HCT116 (cell line): ENCODE measurements around the gene MSANTD3. TPM values are rescaled to one million over a fixed set of nuclear protein-coding genes. Genes with fewer than 3 reads are reported as not detected.

Source experiments
- ATAC-seq: fragments of 200-7000 bp; cut with Tn5 transposase; 2 replicates; pipeline ENCODE4 v1.9.1; 2020; ENCODE audit warnings: mild to moderate bottlenecking, moderate library complexity
- BruUV-seq: library from RNA; stranded (reverse); fragments of 400-500 nt; replicated peaks from 2 replicates; lab custom pipeline; 2021; lab: Mats Ljungman, UMichigan
- CTCF ChIA-PET: fragments of 300-600 bp; sonication (Branson Sonifier 250); formaldehyde crosslinking; loops from one replicate; lab custom pipeline; 2021; ENCODE audit warnings: antibody characterized with exemption; lab: Charles Lee
- POLR2A ChIA-PET: fragments of 300-600, 350-600 bp; sonication (Branson Sonifier 250); formaldehyde crosslinking; loops from one replicate; lab custom pipeline; 2021; ENCODE audit warnings: antibody characterized with exemption; lab: Charles Lee
- RAD21 ChIA-PET, 2 experiments: fragments of 300-600 bp; sonication (Branson Sonifier 250); formaldehyde crosslinking; loops; one replicate each; lab custom pipeline; 2023; ENCODE audit warnings: low total read pairs in 2 of 2; ENCODE audit not compliant: uncharacterized antibody in 2 of 2, unreplicated experiment in 2 of 2, low non-redundant PET in 1 of 2; lab: Charles Lee
- DNase-seq: peaks from one replicate; pipeline ENCODE4 v3.0.0-alpha.2; 2010; ENCODE audit warnings: low read depth, low spot score
- H2AFZ ChIP-seq: fragments of 200-600 bp; shearing (Covaris generic), sonication (generic); 2 replicates; pipeline ENCODE4 v1.6.1; 2017; ENCODE audit warnings: low read depth, mixed run types, mixed read lengths, antibody characterized with exemption, low read length; ENCODE audit not compliant: poor library complexity, severe bottlenecking
- H3K27ac ChIP-seq: 2 replicates; pipeline ENCODE4 v1.5.1; 2012; ENCODE audit warnings: low read depth, low read length
- H3K27me3 ChIP-seq: fragments of 200-600 bp; sonication (generic); 2 replicates; pipeline ENCODE4 v1.6.1; 2016; ENCODE audit warnings: mixed run types, low read length, mixed read lengths; ENCODE audit not compliant: insufficient read depth
- H3K36me3 ChIP-seq, 2 experiments: fragments of 200-500 bp in 1 of 2; fragments of 200-600 bp in 1 of 2; sonication (Bioruptor generic) in 1 of 2; sonication (generic) in 1 of 2; 2 replicates each; pipeline versions ENCODE4 v1.5.1 to v1.6.1; 2014 to 2016; ENCODE audit warnings: low read length in 2 of 2, inconsistent platforms in 1 of 2, mixed read lengths in 1 of 2, mixed run types in 1 of 2; ENCODE audit not compliant: insufficient read depth in 2 of 2, control insufficient read depth in 1 of 2
- H3K4me1 ChIP-seq, 2 experiments: fragments of 200-600 bp in 1 of 2; sonication (generic) in 1 of 2; 2 replicates each; pipeline versions ENCODE4 v1.5.1 to v1.6.1; 2012 to 2017; ENCODE audit warnings: low read length in 2 of 2, inconsistent platforms in 1 of 2, mild to moderate bottlenecking in 1 of 2, mixed read lengths in 1 of 2, mixed run types in 1 of 2, moderate library complexity in 1 of 2; ENCODE audit not compliant: insufficient read depth in 2 of 2, control insufficient read depth in 1 of 2
- H3K4me2 ChIP-seq: fragments of 200-600 bp; sonication (generic); 2 replicates; pipeline ENCODE4 v1.6.1; 2017; ENCODE audit warnings: mixed run types, low read length, mixed read lengths
- H3K4me3 ChIP-seq, 2 experiments: fragments of 200-600 bp in 1 of 2; sonication (generic) in 1 of 2; replicated peaks in 1 of 2; 2 replicates each; pipeline ENCODE4 v1.5.1; 2011 to 2016; ENCODE audit warnings: low read length in 2 of 2, control low read depth in 1 of 2, low read depth in 1 of 2, mild to moderate bottlenecking in 1 of 2, mixed read lengths in 1 of 2, mixed run types in 1 of 2
- H3K79me2 ChIP-seq: fragments of 200-600 bp; sonication (generic); 2 replicates; pipeline ENCODE4 v1.6.1; 2017; ENCODE audit warnings: mild to moderate bottlenecking, mixed run types, low read length, moderate library complexity, mixed read lengths; ENCODE audit not compliant: insufficient read depth
- H3K9ac ChIP-seq: fragments of 200-600 bp; sonication (generic); 2 replicates; pipeline ENCODE4 v1.6.1; 2016; ENCODE audit warnings: low read length, mixed read lengths
- H3K9me2 ChIP-seq: fragments of 200-600 bp; sonication (generic), shearing (Covaris generic); 2 replicates; pipeline ENCODE4 v1.6.1; 2017; ENCODE audit warnings: mixed run types, mild to moderate bottlenecking, moderate library complexity; ENCODE audit not compliant: insufficient read depth
- H3K9me3 ChIP-seq, 2 experiments: fragments of 200-500 bp in 1 of 2; fragments of 200-600 bp in 1 of 2; sonication (Bioruptor generic) in 1 of 2; sonication (generic) in 1 of 2; 2 replicates each; pipeline ENCODE4 v1.6.1; 2014 to 2017; ENCODE audit warnings: low read length in 2 of 2, mixed read lengths in 2 of 2, inconsistent platforms in 1 of 2, low read depth in 1 of 2, mild to moderate bottlenecking in 1 of 2, mixed run types in 1 of 2, moderate library complexity in 1 of 2; ENCODE audit not compliant: control insufficient read depth in 1 of 2, insufficient read depth in 1 of 2
- H4K20me1 ChIP-seq: fragments of 200-600 bp; sonication (generic), shearing (Covaris generic); 2 replicates; pipeline ENCODE4 v1.6.1; 2017; ENCODE audit warnings: mixed run types, mild to moderate bottlenecking, moderate library complexity; ENCODE audit not compliant: insufficient read depth
- CBX3 ChIP-seq: IDR thresholded peaks from 2 replicates; pipeline ENCODE4 v1.6.1; 2012; ENCODE audit warnings: low read depth
- CTCF ChIP-seq, 3 experiments: fragments of 200-600 bp in 1 of 3; sonication (generic) in 1 of 3; IDR thresholded peaks in 2 of 3; conservative IDR thresholded peaks in 1 of 3; 2 replicates each; pipeline ENCODE4 v1.5.1; 2012 to 2017; ENCODE audit warnings: low read depth in 2 of 3, low read length in 2 of 3, antibody characterized with exemption in 1 of 3, borderline replicate concordance in 1 of 3, control low read depth in 1 of 3, mild to moderate bottlenecking in 1 of 3, mixed read lengths in 1 of 3, mixed run types in 1 of 3, moderate library complexity in 1 of 3; ENCODE audit not compliant: insufficient read depth in 1 of 3
- EZH2 ChIP-seq: fragments of 200-600 bp; sonication (generic); IDR thresholded peaks from 2 replicates; pipeline ENCODE4 v1.6.1; 2017; ENCODE audit warnings: antibody characterized with exemption, mixed run types
- intact Hi-C: fragments of 100-400 bp; cut with micrococcal nuclease; formaldehyde crosslinking; loops from 2 replicates; pipeline ENCODE4 v1.10.0; 2022
- total RNA-seq: library from RNA; stranded (reverse); gene quantifications from one replicate; pipeline ENCODE4 v1.2.1, GENCODE V29; 2021; ENCODE audit not compliant: unreplicated experiment

The MSANTD3 gene
- total RNA-seq, 1 experiment from 2014 or later = 31.3 TPM

DNA sequence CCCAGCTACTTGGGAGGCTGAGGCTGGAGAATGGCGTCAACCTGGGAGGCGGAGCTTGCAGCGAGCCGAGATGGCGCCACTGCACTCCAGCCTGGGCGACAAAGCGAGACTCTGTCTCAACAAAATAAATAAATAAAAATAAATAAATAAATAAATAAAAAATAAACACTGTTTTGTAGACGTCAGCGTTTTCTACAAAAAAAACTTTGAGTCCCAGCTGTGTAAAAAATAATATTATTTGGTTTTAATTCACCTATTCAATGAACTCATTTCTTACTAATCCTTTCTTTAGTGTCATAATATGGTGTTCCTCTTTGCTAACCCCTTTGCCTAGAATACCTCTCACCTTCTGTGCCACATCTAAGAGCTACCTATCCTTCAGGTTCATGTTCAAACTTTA lies 30.2 kb upstream of the MSANTD3 start:
- CTCF ChIA-PET = no interaction called here
- Histone ChIP-seq H3K27ac (no peak overlapping the region), H3K36me3 (no peaks in the 10 kb centered on the region), H3K27me3 (no peaks in the 10 kb centered on the region), H3K4me1 (no peaks in the 10 kb centered on the region), H3K9me2 (no peaks in the 10 kb centered on the region), H3K4me3 (no peak overlapping the region), H2AFZ (no peak overlapping the region), H3K9me3 (no peaks in the 10 kb centered on the region), H3K79me2 (no peaks in the 10 kb centered on the region), H3K4me2 (no peak overlapping the region), H3K9ac (no peak overlapping the region), H4K20me1 (no peaks in the 10 kb centered on the region)
- POLR2A ChIA-PET = no interaction called here
- RAD21 ChIA-PET = no interaction called here
- intact Hi-C loops = no loop called here
- TF ChIP-seq EZH2 (no peak), CBX3 (no peak)
- BruUV-seq = no TSS peak
- no peak for DNase-seq
- ATAC-seq = no peak

GRCh38 chr9:100397529-100398266 lies 29.2 kb upstream of the MSANTD3 start:
- intact Hi-C loops = no loop called here
- Histone ChIP-seq H3K9me3 (no peaks in the 10 kb centered on the region), H3K4me3 (no peak overlapping the region), H3K4me2 (no peak overlapping the region), H3K4me1 (no peaks in the 10 kb centered on the region), H3K36me3 (no peaks in the 10 kb centered on the region), H2AFZ (no peak overlapping the region), H3K27me3 (no peaks in the 10 kb centered on the region), H3K9me2 (no peaks in the 10 kb centered on the region), H3K27ac (no peak overlapping the region), H3K9ac (no peak overlapping the region), H3K79me2 (no peaks in the 10 kb centered on the region), H4K20me1 (no peaks in the 10 kb centered on the region)
- ChIA-PET RAD21 (no interaction called here), CTCF (no interaction called here), POLR2A (no interaction called here)
- DNase-seq (no peak), ATAC-seq (no peak)
- BruUV-seq = no TSS peak
- no peak for TF ChIP-seq CTCF (IDR thresholded peaks at IDR 0.05 in 2 of 3, conservative IDR thresholded peaks at IDR 0.05 in 1 of 3; ENCODE audit: borderline replicate concordance in 1 of 3, insufficient read depth in 1 of 3, low read depth in 2 of 3, low read length in 2 of 3)
